Mesendoderm (in vitro differentiated cells): Measurements from ENCODE around the gene EFNA2. TPM values are rescaled to one million over a fixed set of nuclear protein-coding genes. Genes with fewer than 3 reads are reported as not detected.

ENCODE experiments used
- DNase-seq: peaks from one replicate; pipeline ENCODE4 v3.0.0; 2013
- H2AK5ac ChIP-seq: 2 replicates; pipeline ENCODE4 v1.6.1; 2013; ENCODE audit warnings: low read length, inconsistent platforms
- H2BK120ac ChIP-seq: 2 replicates; pipeline ENCODE4 v1.6.1; 2013; ENCODE audit warnings: low read depth, mild to moderate bottlenecking, low read length, moderate library complexity, mixed read lengths
- H2BK15ac ChIP-seq: replicated peaks from 2 replicates; pipeline ENCODE4 v1.6.1; 2013; ENCODE audit warnings: low read depth, mild to moderate bottlenecking, moderate library complexity
- H2BK5ac ChIP-seq: 2 replicates; pipeline ENCODE4 v1.6.1; 2013; ENCODE audit warnings: low read length, inconsistent platforms
- H3K18ac ChIP-seq: 2 replicates; pipeline ENCODE4 v1.6.1; 2013; ENCODE audit warnings: mild to moderate bottlenecking, low read length, mixed read lengths
- H3K23ac ChIP-seq: one replicate; pipeline ENCODE4 v1.6.1; 2013; ENCODE audit warnings: low read length
- H3K27ac ChIP-seq: 2 replicates; pipeline ENCODE4 v1.5.1; 2013; ENCODE audit warnings: low read depth, mild to moderate bottlenecking, inconsistent platforms, low read length, moderate library complexity
- H3K27me3 ChIP-seq: 2 replicates; pipeline ENCODE4 v1.6.1; 2013; ENCODE audit warnings: low read length, control low read depth, mild to moderate bottlenecking, inconsistent platforms; ENCODE audit not compliant: insufficient read depth, poor library complexity
- H3K36me3 ChIP-seq: 2 replicates; pipeline ENCODE4 v1.6.1; 2013; ENCODE audit warnings: low read length, inconsistent platforms; ENCODE audit not compliant: control insufficient read depth, insufficient read depth
- H3K4ac ChIP-seq: one replicate; pipeline ENCODE4 v1.6.1; 2013; ENCODE audit warnings: low read depth, mild to moderate bottlenecking, low read length, moderate library complexity
- H3K4me1 ChIP-seq: 2 replicates; pipeline ENCODE4 v1.6.1; 2013; ENCODE audit warnings: low read depth, low read length, inconsistent platforms; ENCODE audit not compliant: control insufficient read depth
- H3K4me2 ChIP-seq: 2 replicates; pipeline ENCODE4 v1.6.1; 2013; ENCODE audit warnings: low read length
- H3K4me3 ChIP-seq: 2 replicates; pipeline ENCODE4 v1.5.1; 2013; ENCODE audit warnings: mild to moderate bottlenecking, low read length
- H3K56ac ChIP-seq: one replicate; pipeline ENCODE4 v1.6.1; 2013; ENCODE audit warnings: low read length
- H3K79me1 ChIP-seq: 2 replicates; pipeline ENCODE4 v1.6.1; 2013; ENCODE audit warnings: low read length, inconsistent platforms
- H3K79me2 ChIP-seq: 2 replicates; pipeline ENCODE4 v1.6.1; 2013; ENCODE audit warnings: mild to moderate bottlenecking, low read length; ENCODE audit not compliant: control insufficient read depth, insufficient read depth
- H3K9ac ChIP-seq: 2 replicates; pipeline ENCODE4 v1.6.1; 2013; ENCODE audit warnings: low read length, inconsistent platforms
- H4K5ac ChIP-seq: one replicate; pipeline ENCODE4 v1.6.1; 2013; ENCODE audit warnings: low read length
- H4K8ac ChIP-seq: one replicate; pipeline ENCODE4 v1.6.1; 2013; ENCODE audit warnings: low read depth, mild to moderate bottlenecking, control low read depth, low read length, moderate library complexity
- WGBS: extraction: QIAGEN DNeasy Blood & Tissue Kit; methylation state at CpG from one replicate; pipeline ENCODE4 v1.1.7; 2013; ENCODE audit warnings: low lambda C conversion rate, missing lambda C conversion rate; ENCODE audit not compliant: insufficient coverage; ENCODE audit errors: extremely low coverage; 5-methylcytosine and 5-hydroxymethylcytosine counted together
- polyA plus RNA-seq, 2 experiments: library from polyadenylated mRNA; stranded (reverse); fragments of 200-250 nt; gene quantifications; one replicate each; pipeline ENCODE4 v1.2.3, GENCODE V29; 2013

Gene EFNA2
- polyA plus RNA-seq (2013, experiment 1 of 2) = 3.5 TPM
- polyA plus RNA-seq (2013, experiment 2 of 2) = 3.4 TPM

DNA sequence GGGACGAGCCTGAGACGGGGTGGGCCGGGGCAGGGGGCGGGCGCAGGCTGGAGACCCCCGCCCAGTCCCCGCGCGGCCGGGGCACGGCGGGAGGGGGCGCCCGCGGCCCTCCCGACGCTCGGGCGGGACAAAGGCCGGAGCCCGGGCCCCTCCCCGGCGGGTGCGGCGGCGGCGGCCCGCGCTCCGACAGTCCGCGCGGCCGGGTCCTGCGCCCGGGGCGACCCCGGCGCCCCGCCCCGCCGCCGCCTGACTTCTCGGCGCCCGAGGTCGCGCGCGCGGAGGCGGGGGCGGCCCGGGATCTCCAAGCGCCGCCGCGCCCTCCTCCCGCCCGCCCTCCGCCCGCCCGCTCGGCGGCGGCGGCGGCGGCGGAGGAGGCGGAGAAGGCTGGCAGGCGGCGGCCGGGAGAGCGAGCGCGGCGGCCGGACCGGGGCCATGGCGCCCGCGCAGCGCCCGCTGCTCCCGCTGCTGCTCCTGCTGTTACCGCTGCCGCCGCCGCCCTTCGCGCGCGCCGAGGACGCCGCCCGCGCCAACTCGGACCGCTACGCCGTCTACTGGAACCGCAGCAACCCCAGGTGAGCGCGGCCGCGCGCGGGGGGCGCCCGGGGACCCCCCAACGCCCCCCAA is at the start of gene EFNA2:
Gene EFNA2, plus strand, starts transcription at position 137 of the 624 bp plus-strand sequence. Its CDS starts 296 bp downstream, at position 433.
- H3K79me1 ChIP-seq = no peaks in the 10 kb centered on the region

GRCh38 chr19:1236576-1236975 is 49.1 kb upstream of the EFNA2 start:
- Histone ChIP-seq H3K4ac (no peak overlapping the region), H3K27me3 (no peaks in the 10 kb centered on the region), H2BK120ac (no peak overlapping the region), H4K5ac (no peak overlapping the region), H3K79me2 (no peaks in the 10 kb centered on the region), H3K4me3 (peak overlapping the region; percentile 62), H3K56ac (peak overlapping the region; percentile 91), H3K9ac (peak overlapping the region; percentile 73), H3K23ac (no peak overlapping the region), H2AK5ac (no peak overlapping the region), H4K8ac (no peak overlapping the region), H3K4me1 (no peaks in the 10 kb centered on the region), H2BK15ac (no peak overlapping the region), H3K79me1 (no peaks in the 10 kb centered on the region), H3K18ac (no peak overlapping the region), H3K27ac (no peak overlapping the region), H3K36me3 (no peaks in the 10 kb centered on the region), H2BK5ac (no peak overlapping the region), H3K4me2 (peak overlapping the region; percentile 64)
- no peak for DNase-seq
- no CpG with 5 or more reads among the region's 42 CpGs for WGBS

More for the DNA sequence above, at the start of gene EFNA2:
- Histone ChIP-seq H2BK15ac (no peak within 1 kb of the TSS), H3K23ac (peak within 1 kb of the TSS; percentile 7), H2BK5ac (no peak within 1 kb of the TSS), H3K56ac (peak within 1 kb of the TSS; percentile 81), H4K5ac (no peak within 1 kb of the TSS), H3K36me3 (no peaks in the 10 kb centered on the region), H4K8ac (no peak within 1 kb of the TSS), H3K9ac (peak within 1 kb of the TSS; percentile 57), H3K4ac (peak within 1 kb of the TSS; percentile 67), H3K4me3 (no peak within 1 kb of the TSS), H3K79me2 (no peaks in the 10 kb centered on the region), H3K4me2 (peak within 1 kb of the TSS; percentile 31), H3K18ac (peak within 1 kb of the TSS; percentile 28), H3K27ac (no peak within 1 kb of the TSS), H2AK5ac (no peak within 1 kb of the TSS), H2BK120ac (no peak within 1 kb of the TSS), H3K4me1 (no peaks in the 10 kb centered on the region), H3K27me3 (no peaks in the 10 kb centered on the region)
- DNase-seq = no peak
- no CpG with 5 or more reads among the region's 113 CpGs for WGBS

DNA sequence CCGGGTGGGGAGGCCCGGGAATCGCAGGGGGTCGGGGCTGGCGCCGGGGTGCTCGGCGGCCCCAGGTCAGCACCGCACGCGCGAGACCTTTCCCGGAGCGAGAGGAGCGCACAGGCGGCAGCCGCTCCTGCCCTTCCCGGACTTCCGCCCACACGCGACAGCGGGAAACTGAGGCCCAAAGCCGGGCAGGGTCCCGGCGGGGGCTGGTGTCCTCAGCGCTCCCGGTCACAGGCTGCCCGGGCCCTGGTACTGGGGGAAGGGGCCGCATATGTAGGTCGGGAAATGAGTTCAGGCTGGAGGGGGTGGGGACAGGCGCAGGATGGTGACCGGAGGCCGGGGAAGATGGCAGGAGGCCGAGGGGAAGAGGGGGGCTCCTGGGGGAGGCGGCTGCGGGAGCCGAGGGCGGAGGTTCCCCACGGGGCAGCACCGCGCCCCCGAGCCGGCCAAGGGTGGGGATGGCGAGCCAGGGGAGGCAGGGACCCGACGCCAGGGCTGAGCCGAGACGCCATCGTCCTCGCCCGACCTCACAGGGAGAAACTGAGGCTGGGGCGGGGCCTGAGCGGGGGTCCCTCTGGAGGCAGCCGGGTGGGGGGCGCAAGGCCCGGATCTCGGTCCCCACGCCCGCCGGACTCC is 48.5 kb upstream of the EFNA2 start:
- Histone ChIP-seq H3K4me1 (no peaks in the 10 kb centered on the region), H3K4me3 (peak overlapping the region; percentile 62), H3K4ac (peak overlapping the region; percentile 75), H3K27me3 (no peaks in the 10 kb centered on the region), H3K79me2 (peaks cover 2% of the 10 kb centered on the region), H2AK5ac (no peak overlapping the region), H3K36me3 (no peaks in the 10 kb centered on the region), H2BK5ac (no peak overlapping the region), H3K79me1 (peaks cover 2% of the 10 kb centered on the region), H2BK120ac (no peak overlapping the region), H3K27ac (no peak overlapping the region), H2BK15ac (no peak overlapping the region), H3K56ac (peak overlapping the region; percentile 91), H3K9ac (peak overlapping the region; percentile 73), H4K5ac (no peak overlapping the region), H3K4me2 (peak overlapping the region; percentile 64), H4K8ac (no peak overlapping the region), H3K23ac (no peak overlapping the region), H3K18ac (peak overlapping the region; percentile 61)
- no CpG with 5 or more reads among the region's 60 CpGs for WGBS
- DNase-seq = no peak

DNA sequence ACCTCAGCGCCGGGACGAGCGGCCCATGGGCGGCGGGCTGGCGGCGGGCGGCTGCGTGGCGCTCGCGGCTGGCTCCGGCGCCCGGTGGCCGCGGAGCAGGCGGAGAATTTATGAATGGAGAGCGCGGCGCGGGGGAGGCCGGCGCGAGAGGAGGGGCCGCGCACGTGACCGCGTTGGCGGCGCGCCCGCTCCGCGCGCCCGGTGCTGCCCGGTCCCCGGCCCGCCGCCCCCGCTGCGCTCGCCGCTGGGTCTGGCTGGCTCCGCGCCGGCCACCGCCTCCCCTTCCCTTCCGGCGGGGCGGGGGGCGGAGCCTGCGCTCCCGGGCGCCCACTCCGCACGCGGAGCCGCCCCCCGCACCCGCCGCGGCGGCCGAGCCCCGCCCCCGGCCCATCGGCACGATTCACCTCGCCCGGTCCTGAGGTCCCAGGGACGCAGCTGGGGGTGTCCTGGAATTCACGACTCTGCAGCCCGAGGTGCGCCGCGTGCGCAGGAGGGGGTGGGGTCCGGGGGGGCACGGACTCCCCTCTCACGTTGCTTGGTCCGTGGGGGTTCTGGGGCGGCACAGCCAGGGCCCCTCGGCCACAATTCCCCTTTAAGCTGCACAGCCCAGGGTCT is 47.8 kb upstream of the EFNA2 start, which contains the start of gene CBARP:
Gene CBARP, minus strand, starts transcription at position 252 of the 615 bp plus-strand sequence. CDS start 1,905 bp downstream, outside the sequence.
- peak within 1 kb of the TSS; percentile 4 for H2AK5ac ChIP-seq
- no peak for DNase-seq
- peak within 1 kb of the TSS; percentile 62 for H3K4me3 ChIP-seq
- H2BK120ac ChIP-seq = no peak within 1 kb of the TSS
- H3K79me2 ChIP-seq = peaks cover 5% of the 10 kb centered on the region
- H3K23ac ChIP-seq = peak within 1 kb of the TSS; percentile 90
- H3K4ac ChIP-seq = peak within 1 kb of the TSS; percentile 75
- no peak within 1 kb of the TSS for H4K8ac ChIP-seq
- WGBS = no CpG with 5 or more reads among the region's 87 CpGs
- no peak within 1 kb of the TSS for H2BK15ac ChIP-seq
- peak within 1 kb of the TSS; percentile 91 for H3K56ac ChIP-seq
- peak within 1 kb of the TSS; percentile 61 for H3K18ac ChIP-seq
- H3K27me3 ChIP-seq = no peaks in the 10 kb centered on the region
- H3K36me3 ChIP-seq = no peaks in the 10 kb centered on the region
- H3K4me1 ChIP-seq = no peaks in the 10 kb centered on the region
- H3K79me1 ChIP-seq = peaks cover 5% of the 10 kb centered on the region
- no peak within 1 kb of the TSS for H4K5ac ChIP-seq
- peak within 1 kb of the TSS; percentile 73 for H3K9ac ChIP-seq
- H2BK5ac ChIP-seq = no peak within 1 kb of the TSS
- no peak within 1 kb of the TSS for H3K27ac ChIP-seq
- peak within 1 kb of the TSS; percentile 64 for H3K4me2 ChIP-seq

DNA sequence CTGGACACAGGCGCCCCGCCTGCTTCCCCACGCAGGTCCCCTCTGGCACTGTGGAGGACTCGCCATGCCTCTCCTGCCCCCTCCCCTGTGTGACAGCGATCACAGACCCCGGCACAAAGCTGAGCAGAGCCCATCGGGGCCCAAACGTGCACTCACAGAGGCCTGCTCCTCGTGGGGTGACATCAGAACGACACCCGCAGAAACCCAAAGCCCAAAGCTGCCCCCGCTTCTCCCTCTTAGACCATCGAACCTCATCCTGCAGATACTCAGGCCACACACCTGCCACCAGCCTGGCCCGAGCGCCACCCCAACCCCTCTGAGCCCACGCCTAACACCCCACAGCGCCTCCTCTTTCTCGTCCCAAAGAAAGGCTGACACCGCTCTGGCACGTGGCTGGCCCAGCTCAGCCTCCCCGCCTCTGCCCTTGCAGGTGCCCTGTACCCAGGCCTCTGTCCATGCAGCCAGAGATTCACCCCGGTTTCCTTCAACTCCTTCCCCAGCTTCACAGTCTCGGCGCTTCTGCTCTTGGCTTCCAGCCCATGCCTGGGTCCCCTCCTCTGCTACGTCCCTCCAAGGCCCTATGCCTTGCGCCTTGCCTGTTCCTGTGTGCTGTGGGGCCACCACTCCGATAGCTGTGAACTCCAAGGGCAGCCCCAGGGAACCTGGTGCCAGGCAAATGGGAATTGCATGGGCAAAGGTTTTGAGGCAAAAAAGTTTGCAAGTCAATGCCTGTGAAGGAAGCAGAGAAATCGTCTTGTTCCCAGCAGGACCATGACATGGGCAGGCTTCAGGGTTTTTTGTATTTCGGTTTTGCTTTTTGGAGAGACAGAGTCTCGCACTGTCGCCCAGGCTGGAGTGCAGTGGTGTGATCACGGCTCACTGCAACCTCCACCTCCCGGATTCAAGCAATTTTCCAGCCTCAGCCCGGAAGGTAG is 47.0 kb upstream of the EFNA2 start:
- no CpG with 5 or more reads among the region's 34 CpGs for WGBS
- Histone ChIP-seq H2AK5ac (peak overlapping the region; percentile 4), H3K23ac (peak overlapping the region; percentile 90), H4K5ac (no peak overlapping the region), H3K9ac (peak overlapping the region; percentile 63), H3K18ac (peak overlapping the region; percentile 45), H3K27ac (no peak overlapping the region), H3K79me2 (peaks cover 5% of the 10 kb centered on the region), H2BK15ac (no peak overlapping the region), H2BK5ac (no peak overlapping the region), H4K8ac (no peak overlapping the region), H3K4me1 (no peaks in the 10 kb centered on the region), H3K4ac (peak overlapping the region; percentile 38), H3K79me1 (peaks cover 5% of the 10 kb centered on the region), H3K4me2 (peak overlapping the region; percentile 29), H3K27me3 (no peaks in the 10 kb centered on the region), H3K4me3 (no peak overlapping the region), H2BK120ac (no peak overlapping the region), H3K36me3 (no peaks in the 10 kb centered on the region), H3K56ac (peak overlapping the region; percentile 69)
- no peak for DNase-seq
